Stimulated activated CD4-positive, alpha-beta T cell treated with anti-CD3 and anti-CD28 coated beads, Interleukin-12 subunit alpha, Interleukin-12 subunit beta, amount 100 ng/mL, for 4 hours (primary cell): ENCODE measurements around the gene GTF2F2.
"Not testable (repeated sequence)": the region's sequence is repeated elsewhere in the genome, so short reads cannot be mapped to it uniquely, and the experiment has no call there.

Source experiments
- DNase-seq: peaks from one replicate; pipeline ENCODE4 v3.0.0-alpha.2; 2020

GTF2F2 gene

DNA sequence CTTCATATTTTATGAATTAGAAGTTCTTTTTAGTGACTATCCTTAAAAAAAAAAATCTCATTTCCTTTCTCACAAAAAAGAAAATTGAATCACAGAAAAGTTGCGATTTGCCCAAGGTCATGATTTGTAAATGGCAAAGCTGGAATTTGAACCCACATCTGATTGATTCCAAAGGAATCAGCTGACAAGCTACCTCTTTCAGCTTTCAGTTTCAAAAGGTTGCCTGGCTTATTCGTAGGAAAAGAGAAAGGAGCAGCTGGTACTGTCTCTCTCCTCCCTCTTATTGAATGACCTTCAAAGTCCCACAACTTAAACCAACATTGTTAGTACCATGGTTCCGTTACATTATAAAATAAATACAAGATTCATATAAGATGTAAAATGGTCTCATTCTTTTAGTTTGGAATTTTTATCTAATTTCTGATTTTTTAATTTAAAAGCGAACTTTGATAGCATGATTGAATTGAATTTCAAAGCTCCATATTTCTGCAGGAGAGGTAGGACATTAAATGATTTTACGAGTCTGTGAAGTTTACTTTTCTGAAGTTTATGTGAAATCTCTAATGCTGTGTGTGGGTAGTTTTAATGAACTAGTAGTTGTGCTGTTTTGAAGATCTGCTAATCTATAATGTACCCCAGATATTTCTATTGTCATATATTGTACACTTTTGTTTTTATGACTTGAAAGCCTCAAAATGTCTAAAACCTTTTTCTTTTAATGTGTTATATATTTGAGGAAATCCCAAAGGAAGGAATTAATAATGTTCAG is 99.0 kb downstream of the GTF2F2 start:
- DNase-seq, result no peak

DNA sequence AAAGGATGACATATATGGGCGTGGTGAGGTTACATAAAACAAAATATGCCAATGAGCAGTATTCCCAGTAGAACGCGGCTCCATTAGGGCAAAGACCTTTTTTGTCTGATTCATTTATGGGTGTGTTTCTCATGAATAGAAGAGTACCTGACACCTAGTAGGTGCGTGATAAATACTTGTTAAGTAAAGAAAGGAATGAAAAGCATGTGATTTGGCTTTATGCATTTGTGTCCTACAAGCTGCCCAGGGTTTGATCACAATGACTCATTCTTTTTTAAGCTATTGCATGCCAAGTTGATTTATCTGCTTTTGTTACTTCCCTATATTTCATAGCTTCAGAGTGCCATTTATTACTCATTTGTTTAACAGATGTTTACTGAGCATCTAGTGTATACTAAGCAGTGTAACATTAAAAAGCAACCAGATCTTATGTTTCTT is 99.6 kb downstream of the GTF2F2 start:
- DNase-seq, result no peak

DNA sequence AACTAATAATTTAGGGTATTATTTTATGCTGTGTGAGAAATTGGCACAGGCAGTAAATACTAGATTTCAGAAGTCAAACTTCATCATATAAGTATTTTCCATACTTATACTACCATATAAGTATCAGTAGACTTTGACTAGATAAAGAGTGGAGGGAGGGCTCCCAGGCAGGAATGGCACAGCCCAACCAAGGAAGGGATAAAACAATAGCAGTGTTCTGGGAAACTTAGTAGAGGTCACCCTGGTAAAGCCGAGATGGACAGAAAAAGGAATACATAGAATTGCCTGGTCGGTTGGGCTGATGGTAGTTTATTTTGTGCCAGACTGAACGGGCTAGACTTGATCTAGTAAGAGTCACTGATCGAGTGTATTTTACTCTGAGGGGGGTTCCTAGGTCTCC is 100.1 kb downstream of the GTF2F2 start:
- DNase-seq, result no peak

DNA sequence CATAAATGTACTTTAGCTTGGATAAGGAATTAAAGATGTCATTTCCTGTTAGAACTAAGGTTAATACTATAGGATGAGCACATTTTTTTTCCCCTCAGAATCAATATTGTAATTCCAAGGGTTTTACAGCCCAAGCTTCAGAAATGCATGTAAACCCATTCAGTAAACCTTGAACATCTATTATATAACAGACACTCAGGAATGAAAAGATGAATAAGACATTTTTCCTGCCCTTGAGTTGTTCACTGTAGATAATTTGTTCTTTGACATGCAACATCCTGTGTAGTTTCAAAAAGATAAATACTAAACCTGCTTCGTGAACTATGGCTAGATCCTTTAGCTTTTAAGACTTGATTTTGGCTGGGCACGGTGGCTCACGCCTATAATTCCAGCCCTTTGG is 102.2 kb downstream of the GTF2F2 start:
- no peak for DNase-seq

DNA sequence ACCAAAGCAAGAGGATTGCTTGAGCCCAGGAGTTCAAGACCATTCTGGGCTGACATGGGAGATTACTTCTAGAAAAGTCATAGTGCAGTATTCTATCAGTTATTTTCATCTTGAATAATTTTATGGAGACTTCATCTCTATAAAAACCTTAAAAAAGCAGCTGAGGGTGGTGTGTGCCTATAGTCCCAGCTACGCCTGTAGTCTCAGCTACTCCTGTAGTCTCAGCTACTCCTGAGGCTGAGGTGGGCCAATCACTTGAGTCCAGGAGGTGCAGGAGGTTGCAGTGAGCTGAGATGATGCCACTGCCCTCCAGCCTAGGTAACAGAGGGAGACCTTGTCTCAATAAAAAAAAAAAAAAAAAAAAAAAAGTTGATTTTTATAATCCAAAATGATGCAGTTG is 102.6 kb downstream of the GTF2F2 start:
- DNase-seq, result no peak

DNA sequence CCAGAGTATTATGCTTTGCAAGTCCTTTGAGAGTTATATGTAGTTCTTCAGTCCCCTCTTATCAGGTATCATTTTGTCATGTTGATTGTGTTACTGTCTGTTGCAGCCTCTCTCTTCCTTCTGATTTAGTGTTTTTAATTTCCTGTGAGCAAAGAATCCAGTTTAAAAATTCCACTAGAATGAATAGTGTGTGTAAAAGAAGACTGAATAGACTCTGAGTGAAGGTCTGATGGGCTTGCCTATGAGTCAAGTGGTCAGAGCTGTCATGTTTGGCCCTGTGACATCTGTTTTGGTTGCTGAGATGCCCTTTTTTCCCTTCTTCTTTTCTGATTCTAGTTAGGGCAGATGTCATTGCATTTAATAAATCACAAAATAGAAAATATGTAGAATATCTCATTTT is 103.9 kb downstream of the GTF2F2 start:
- no peak for DNase-seq

DNA sequence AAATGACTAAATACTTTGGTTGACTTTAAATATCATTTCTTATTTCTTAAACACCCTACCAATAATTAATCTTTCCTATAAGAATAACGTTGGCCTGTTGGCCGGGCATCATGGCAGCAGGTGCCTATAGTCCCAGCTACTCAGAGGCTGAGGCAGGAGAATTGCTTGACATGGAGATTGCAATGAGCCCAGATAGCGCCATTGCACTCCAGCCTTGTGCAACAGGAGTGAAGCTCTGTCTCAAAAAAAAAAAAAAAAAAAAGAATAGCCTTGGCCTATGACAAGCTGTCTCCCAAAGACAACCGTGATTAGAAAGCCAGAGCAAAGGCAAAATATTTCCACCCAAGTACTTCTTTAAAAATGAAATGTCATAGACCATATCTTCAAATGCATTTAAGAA is 105.1 kb downstream of the GTF2F2 start:
- DNase-seq, result no peak

DNA sequence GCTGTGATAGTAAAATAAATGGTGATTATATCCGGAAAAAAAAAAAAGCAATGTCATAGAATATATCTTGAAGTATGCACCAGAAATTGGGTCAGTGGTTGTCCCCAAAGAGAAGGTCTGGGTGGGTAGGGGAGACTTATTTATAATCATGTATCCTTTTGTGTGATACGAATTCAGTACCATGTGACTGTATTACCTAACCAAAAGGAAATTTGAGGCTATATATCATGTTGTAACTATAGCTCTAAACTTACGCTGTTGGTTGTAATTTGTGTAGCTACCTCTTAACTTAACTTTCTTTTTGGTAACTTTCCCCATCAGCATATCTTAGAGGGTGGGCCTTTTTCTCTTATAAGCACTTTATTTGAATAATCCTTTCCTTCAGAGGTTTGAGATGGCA is 105.7 kb downstream of the GTF2F2 start:
- DNase-seq, result no peak

DNA sequence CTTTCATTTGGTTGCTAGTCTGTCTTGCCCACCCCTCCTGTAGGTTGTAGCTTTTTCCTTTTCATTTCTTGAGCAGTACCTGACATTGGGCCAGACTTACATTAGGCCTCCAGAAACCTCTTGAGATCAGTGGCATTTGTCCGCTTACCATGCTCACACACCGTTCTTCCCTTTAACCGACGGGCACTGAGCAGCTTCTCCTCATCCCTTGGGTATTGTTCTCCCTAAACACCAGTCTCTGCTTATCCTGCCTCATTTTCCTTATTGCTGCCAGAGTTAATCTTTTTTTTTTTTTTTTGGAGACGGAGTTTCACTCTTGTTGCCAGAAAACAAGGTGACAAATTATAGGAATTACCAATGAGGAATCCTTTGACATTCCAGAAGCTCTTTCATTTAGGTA is 107.7 kb downstream of the GTF2F2 start:
- no peak for DNase-seq

DNA sequence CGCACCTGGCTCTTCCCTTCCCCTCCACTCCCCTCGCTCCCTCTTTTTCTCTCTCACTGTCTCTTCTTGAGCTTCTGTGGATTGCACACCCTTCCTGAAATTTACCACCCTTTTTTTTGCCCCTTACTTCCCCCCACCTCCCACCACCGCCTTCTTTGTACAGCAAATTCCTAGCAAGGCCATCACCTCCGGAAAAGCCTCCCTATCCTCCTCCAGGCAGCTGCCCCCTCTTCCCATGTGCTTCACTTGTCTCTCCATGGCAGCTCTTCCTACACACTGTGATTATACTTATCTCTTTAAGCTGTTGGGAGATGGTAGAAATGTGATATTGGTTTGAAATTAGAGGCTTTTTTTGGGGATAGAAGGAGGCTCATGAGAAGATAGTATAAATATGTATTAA is 108.9 kb downstream of the GTF2F2 start:
- no peak for DNase-seq

DNA sequence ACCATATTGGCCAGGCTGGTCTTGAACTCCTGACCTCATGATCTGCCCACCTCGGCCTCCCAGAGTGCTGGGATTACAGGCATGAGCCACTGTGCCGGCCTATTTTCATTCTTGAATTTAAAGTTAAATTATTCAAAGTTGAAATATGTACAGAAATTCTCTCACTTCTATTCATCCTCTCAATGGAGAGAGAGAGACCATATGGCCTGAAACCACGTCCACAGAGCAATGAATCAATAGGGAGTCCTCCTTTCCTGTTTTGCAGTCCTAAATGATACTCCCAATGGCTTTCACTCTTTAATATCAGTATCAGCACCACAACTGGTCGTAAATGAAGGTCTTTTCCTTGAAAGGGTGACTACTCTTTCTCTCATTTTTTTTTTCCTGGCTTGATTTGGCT is 111.0 kb downstream of the GTF2F2 start:
- DNase-seq, result no peak

DNA sequence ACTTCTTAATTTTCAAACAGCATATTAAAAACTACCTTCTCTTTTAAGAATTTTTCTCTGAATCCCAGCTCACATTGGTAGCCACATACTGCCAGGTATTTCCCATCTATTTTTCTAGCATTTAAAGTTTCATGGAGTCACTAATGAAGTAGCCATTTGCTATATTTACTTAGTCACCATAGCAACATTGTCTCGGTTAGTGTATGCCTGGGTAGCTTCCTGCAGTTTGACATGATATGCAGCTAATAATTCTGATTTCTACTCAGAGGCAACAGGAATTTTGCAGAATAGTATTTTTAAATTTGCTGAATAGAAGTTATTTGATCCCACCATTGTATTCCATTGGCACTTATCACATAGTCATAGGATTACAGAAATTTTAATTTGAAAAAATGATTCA is 111.4 kb downstream of the GTF2F2 start:
- DNase-seq, result no peak

DNA sequence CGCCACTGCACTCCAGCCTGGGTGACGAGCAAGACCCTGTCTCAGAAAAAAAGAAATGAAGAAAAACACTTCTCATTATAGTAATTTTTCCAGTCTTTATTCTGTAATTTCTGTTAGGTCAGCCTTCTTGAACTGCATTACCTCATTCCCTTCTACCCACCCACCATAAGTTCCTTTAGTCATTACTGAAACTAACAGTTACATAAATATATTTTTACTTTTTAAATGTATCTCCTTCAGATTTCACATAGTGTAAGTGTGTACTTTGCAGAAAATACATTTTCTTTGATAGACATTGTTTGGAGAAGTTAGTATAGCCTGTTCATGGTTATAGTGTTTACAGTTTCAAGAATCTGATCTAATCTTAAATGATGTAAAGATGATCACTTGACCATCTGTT is 112.3 kb downstream of the GTF2F2 start:
- no peak for DNase-seq

DNA sequence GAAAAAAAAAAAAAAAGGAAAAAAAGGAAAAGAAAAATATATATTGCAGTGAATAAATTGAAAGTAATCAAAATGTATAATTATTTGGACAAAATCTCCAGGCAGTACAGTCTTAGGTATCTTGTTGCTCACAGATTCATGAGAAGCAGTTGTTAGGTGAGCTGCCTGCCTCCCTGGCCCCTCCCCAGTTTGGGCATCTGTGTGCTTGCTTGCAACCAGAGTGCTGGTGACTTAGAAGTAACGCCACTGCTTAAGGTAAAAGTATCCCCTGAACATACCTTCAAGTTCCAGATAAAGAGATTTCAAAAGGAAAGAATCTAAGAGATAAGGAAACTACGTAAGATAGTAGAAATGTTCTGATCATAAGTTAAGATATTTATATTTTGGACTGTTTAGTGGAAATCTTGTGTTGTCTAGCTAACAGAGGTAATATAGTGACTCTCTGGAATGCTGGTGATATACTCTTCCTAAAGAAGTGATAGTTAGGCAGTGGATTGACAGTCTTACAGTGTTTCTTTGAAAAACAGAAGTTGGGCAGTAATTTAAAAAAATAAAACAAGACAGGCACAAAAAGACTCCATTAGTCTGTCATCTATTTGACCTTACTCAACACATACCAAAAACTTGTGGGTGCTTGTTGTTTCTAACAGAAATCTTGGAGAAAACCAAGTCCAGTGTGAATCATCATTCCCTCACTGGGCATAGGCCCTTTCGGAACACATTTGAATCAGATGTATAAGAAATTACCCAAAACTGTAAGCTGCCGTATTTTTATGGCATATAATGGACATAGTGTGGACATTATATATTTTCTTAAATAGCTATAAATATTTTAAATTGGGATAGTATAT is 118.9 kb downstream of the GTF2F2 start:
- no peak for DNase-seq

DNA sequence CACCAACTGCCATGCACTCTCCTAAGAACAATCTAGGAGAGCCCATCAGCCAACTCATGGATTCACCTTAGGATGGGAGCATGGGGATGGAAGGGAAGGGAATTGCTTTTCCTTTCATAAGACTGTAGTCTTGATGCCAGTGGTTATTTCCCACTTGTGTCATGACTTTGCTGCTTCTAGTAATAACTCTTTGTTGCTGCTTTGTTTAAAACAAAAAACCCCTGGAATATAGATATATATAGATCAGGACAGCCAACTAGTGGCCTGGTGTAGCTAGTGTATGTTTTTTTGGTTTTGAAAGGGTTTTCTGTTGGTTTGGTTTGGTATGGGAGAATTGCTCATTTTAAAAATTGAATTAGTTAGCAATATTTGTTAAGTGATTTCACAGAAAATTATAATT is 119.8 kb downstream of the GTF2F2 start:
- DNase-seq, result no peak

DNA sequence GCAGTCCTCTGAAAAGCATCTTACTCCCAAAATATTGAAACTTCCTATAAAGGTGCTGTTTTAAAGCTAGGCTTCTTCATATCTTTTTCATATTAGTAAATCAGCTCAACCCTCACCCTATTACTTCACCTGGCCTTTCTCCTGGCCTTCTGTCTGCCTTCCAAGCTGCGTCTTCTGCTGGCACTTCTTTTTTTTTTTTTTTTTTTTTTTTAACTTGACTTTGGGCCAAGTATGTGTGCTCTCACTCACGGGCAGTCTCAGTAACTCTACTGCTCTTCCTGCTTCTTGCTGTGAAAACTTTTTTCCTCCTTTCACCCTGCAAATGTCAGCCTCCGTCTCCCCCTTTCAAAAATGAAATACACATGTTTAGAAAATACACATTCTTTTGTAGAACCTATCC is 121.8 kb downstream of the GTF2F2 start:
- no peak for DNase-seq

DNA sequence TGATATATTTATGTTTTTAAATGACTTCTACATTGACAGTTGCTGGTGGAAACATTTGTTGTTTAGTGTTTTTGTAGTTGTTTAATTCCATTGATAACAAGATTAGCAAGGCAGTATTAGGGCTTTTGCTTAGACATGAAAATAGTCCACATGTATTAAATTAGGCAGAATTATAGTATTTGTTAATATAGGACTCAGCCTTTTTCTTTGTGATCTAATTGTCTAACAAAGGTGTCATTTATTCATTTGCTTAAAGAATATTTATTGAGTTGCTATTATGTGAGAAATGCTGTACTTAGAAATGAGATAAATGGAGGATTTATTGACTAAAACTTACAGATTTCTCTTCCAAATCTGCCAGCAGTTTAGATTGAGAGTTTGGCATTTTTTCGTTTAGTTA is 122.2 kb downstream of the GTF2F2 start:
- DNase-seq, result no peak

DNA sequence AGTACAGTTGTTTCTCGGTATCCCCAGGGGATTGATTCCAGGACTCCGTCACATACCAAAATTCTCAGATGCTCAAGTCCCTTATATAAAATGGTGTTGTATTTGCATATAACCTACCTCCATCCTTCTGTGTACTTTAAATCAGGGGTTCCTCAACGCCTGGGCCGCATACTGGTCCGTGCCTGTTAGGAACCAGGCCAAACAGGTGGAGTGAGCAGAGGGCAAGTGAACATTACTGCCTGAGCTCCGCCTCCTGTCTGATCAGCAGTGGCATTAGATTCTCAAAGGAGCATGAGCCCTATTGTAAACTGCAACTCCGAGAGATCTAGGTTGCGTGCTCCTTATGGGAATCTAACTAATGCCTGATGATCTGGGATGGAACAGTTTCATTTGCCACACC is 122.8 kb downstream of the GTF2F2 start:
- DNase-seq, result no peak

DNA sequence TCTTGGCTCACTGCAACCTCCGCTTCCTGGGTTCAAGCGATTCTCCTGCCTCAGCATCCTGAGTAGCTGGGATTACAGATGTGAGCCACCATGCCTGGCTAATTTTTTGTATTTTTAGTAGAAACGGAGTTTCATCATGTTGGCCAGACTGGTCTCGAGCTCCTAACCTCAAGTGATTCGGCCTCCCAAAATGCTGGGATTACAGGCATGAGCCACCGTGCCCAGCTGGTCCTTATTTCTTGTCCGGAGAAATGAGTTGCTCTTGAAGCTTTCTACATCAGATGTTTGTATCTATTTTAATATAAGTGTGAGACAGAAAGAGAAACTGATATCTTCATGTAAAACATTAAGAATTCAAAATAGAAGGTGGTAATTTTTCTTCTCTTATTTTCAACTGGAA is 124.4 kb downstream of the GTF2F2 start:
- DNase-seq, result not testable (repeated sequence)

DNA sequence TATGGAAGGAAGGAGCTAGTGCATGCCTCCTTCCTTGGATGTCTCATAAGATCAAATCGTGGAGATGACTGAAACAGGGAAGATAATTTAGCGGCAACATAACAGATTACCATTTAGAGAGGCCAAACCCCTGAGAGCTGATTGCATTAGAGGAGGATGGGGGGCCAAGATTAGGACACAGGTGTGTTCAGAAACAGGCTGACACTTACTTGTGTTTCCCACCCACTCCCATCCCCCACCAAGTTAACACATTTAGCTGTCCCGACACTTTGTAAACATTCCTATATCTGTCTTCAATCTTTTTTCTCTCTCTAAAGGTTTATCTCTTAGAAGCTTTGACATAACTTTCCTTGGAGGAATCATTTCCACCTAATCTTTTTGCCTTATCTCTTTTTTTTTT is 129.4 kb downstream of the GTF2F2 start:
- DNase-seq, result no peak

DNA sequence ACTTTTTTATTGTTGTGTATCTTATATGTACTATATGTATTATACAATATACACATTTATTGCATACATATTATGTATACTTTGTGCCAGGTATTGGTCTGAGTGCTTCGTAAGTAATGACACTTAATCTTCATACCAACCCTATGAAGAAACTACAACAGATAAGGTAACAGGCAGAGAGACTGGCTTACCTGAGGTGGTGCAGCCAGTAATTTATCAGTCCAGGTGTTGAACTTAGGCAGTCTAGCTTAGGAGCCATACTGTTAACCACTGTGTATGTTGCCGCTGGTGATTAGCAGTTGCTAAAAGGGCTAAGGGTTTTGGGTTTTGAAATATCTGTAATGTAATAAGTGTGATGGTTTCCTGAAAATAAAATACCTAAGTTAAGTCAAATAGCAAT is 134.1 kb downstream of the GTF2F2 start:
- DNase-seq, result no peak

DNA sequence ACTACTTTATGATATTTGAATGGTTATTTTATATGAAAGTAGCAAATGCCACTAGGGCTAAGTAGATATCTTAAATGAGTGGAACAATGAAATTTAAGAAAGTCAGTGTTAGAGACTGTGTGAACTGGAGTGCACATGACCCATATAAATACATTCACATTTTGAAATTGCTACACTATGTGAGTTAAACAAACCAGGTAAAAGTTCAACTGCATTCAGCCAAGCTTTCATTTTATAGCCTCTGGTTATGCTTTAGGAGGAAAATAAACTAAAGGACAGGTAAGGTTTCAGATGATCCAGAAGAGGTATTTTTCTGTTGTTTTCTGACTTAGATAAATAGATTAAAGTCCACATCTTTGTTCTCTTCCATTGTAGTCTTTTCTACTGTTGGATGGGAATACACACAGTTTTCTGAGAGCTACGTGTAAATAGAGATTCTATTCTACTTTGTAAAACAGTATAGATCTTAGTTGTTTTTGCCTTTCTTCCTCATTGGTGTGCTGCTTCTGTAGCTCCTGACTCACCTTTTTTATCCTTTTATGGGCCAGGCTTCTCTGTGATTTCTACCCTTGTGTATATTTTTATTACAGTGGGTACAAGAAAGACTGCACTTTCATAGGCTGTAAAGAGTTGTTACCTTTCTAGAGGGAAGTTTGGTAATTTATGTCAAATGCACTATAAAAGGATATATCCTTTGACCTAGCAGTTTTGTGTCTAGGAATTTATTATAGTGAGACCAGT is 135.1 kb downstream of the GTF2F2 start:
- DNase-seq, result no peak

DNA sequence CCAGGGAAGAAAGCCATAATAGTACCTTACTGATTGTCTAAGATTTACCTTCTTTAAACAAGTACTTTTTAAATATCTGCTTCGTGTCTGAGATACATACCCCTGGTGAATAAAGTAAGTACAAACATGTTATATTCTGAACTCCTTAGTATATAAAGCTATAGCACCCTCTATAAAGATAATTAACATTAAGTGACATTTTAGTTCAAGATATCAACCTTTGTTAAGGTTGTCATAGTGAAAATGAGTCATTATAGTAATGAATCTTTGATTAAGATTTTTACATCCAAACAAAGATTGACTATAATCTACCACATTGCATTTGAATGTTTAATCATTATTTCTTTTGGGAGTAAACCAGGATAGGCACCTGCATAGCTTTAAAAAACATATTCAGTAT is 135.9 kb downstream of the GTF2F2 start:
- no peak for DNase-seq
